HG03378 (cell line): Measurements from ENCODE around the gene CAB39.
A peak's percentile ranks its signal among the peaks of the same experiment; 100 is the strongest.

ENCODE experiments used
- ATAC-seq: cut with Tn5 transposase; IDR thresholded peaks from one replicate; pipeline ENCODE4 v1.9.1; 2021; ENCODE audit warnings: mild to moderate bottlenecking, moderate library complexity; ENCODE audit not compliant: unreplicated experiment

Gene CAB39

DNA sequence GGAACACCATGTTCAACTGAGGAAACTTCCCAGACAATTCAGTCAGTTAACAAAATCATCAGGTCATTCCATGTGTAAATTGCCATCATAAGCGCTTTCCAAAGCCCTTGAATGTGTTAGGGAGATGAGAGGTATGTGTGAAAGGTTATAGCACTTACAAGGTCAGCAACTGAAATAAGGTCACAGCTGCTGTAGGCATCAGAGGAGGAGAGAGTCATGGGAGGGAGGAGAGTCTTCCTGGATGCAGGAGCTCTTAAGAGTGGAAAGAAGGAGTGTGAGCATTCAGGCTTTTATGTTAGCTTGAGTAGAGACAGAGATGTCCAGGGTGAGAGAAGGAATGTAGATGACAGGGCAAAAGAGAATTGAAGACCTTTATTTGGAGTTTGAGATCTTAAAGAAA is 67.0 kb downstream of the CAB39 start:
- ATAC-seq = no peak

DNA sequence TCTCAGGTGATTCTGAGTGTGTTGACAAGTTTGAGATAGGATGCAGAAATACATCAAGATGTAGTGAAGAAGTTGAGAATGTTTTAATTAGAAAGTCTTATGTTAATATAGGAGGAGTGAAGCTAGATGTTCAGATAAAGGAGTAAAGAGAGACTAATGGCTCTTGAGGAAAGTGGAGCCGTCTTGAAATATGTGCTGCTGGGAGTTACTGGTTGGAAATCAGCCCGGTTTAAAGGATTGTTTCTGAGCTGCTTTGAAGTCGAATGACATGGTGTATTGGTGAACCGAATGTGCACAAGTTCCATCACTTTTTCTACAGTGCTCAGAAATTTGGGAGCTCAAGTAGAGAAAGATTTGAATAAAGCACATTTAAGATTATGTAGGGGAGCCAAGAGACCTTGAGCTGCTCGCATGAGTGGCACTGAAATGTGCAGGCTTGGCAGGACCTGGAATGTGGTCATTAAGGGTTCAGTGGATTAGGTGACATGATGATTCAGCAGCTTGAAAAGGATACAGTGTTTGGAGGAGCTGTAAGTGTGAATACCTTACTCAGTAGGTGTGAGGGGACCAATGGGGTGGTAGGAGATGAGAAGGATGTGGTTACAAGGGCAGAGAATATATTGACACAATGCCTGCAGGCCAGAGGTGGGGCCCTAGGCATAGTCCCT is 68.6 kb downstream of the CAB39 start:
- no peak for ATAC-seq

DNA sequence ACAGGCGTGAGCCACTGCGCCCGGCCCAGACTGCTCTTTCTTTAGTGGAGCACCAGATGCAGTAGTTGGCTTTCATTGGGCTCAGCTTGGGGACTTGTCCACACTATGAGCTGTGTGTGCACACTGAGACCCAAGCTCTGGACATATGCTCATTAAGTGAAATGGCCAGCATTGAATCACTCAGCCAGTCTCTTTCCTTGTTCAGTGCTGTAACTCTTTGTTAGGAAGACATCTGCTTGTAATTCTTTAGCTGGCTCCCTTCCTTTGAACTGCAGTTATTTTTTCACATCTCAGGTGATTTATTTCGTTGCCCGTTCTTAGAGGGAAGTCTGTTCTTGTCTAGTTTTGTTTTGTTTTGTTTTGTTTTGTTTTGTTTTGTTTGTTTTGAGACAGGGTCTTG is 70.5 kb downstream of the CAB39 start:
- no peak for ATAC-seq

DNA sequence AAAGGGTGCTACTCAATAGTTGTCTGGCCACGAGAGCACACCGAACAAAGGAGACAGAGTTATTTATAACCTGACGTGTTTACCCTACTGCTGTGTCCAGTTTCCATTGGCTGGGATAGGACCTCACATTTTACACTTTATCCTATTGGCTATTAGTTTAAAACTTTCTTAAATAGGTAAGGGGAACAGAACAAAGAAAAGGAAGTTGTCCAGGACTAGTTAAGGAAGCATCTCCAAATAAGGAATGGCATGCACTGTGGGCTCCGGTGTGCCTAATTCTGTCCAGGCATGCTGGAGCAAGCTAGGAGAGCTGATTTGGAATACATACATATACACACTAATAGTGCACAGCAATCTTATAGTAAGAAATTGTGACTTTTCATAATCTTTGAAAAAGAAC is 72.2 kb downstream of the CAB39 start:
- no peak for ATAC-seq

DNA sequence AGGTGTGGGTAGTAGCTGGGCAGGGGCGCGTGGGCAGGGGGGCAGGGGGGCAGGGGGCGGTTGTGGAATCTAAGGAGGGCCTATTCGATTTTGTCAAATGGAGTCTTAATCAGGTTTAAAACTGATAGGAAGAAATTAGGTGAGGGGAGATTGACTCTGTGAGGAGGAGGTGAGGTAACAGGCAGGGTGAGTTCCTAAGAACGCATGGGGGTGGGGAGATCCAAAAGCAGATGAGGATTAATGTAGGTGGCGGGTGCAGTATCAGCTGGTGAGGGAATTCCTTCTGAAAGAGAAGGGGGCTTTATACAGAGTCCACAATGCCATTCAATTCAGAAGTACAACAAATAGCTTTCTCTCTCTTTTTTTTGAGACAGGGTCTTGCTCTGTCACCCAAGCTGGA is 72.7 kb downstream of the CAB39 start:
- no peak for ATAC-seq

DNA sequence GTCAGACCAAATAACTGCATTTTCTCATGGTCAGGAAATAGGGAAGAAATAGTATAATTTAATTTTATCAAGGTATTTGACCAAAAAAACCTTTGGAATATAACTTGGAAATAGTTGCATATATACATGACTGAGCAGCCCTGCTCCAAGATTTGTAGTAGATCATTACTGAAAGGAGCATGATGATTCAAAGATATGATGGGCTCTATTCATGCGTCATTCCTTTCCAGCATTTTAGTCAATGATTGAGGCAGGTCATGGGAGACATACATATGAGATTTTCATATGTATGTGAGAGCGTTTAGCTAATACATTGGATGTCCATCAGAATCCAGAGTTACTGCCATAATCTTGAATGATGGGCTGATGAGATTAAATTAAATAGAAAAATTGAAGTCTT is 74.5 kb downstream of the CAB39 start:
- no peak for ATAC-seq

DNA sequence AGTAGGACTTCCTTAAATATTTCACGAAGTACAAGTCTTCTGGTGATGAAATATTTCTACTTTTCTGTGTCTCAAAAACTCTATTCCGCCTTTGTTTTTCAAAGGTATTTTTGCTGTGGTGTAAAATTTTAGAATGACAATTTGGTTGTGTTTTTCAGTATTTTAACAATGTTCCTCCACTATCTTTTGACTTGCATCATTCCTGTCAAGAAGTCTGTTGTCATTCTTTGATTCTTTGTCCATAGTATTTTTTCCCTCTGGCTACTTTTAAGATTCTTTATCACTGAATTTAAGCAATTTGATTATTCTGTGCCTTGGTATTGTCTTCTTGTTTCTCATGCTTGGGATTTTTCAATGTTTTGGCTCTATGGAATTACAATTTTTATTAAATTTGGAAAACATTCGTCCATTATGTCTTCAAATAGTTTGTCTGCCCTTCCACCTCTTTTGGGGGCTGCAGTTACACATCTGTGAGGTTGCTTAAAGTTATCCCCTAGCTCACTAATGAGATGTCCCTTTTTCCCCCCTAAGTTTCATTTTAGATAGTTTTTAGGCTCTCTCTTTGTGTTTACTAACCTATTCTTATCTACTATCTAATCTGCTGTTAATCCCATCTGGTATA is 76.0 kb downstream of the CAB39 start:
- no peak for ATAC-seq

DNA sequence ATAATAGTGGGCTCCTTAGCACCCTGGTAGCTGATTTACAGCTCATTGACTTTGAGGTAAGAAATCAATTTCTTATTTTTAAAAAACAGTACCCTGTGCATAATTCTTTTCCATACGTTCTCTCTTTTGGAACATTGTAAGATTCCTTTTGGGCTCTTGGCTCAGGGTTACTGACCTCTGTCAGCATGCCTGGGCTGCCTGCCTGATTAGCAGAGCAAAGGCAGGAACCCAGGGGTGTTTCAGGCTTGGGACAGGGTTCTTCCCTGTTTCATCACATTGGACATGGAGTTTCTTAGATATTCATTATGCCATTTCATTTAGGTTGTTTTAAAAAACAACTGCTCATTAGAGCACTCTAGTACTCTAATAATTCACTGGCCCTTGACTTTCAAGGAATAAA is 78.3 kb downstream of the CAB39 start:
- ATAC-seq = no peak

DNA sequence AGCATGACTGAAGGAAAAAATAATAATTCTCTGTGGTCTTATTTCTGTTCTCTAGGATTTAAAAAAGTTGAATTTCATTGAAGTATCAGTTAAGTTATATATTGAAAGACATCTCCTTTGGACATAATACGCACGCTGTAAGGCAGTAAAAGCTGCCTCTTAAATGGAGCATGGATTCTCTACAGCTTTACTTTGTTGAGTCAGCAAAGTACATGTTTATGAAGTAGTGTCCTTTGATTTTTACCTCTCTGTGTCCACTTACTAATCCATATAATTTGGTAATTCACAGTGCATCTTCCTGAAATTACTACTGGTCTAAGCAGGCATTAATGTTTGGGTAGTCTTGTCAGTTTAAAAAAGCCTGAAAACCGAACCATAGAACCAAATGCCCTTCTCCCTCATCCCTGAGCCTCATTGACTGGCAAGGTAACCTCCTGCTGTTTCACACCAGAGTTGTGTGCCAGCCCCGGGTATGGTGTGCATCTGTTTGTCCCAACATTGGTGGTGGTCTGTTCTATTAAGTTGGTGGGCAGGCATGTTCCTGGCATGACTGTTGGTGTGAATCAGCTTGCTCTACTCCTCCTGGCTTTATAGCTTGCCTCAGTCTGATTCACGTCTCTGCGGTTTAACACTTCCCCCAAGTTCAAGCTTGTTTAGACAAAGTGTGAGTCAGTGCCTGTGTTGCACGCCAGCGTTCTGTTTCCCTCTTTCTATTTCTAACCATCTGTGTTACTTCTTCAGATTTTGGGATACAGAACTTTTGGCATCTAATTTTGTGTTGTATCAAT is 81.1 kb downstream of the CAB39 start:
- peak; percentile 80 for ATAC-seq

DNA sequence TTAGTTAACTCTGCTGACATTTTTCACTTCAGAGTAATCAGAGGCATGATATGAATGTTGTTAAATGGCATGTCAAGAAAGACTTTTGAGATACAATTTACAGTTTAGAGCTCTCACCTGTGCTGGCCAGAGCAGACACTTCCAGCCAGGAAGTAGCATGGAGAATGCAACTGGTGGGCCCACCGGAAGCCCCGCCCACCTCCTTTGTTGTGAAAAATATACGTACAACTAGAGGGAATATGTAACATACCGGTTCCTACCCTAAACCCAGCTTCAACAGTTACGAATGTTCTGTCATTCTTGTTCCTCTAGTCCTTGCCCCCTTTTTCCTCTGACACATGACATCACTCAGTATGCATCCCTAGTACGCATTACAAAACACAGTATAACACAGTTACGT is 81.9 kb downstream of the CAB39 start:
- no peak for ATAC-seq

DNA sequence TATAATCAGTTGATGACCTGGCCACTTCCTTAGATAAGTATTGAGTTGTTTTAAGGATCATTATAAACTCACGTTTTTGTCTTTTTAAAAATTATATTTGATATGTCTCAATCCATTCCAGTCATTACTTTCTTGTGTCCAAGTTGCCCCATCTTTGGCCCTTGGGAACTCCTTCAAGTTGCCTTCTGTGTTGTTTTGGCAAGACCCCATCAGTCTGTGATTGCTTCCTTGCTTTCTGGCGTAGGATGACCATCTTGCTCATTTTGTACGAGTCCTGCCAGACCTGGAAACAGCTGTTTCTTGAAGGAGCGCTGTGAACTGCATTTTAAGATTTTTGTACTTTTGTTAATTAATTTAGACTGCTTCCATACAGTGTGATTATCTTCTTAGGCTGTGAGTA is 83.2 kb downstream of the CAB39 start:
- no peak for ATAC-seq

DNA sequence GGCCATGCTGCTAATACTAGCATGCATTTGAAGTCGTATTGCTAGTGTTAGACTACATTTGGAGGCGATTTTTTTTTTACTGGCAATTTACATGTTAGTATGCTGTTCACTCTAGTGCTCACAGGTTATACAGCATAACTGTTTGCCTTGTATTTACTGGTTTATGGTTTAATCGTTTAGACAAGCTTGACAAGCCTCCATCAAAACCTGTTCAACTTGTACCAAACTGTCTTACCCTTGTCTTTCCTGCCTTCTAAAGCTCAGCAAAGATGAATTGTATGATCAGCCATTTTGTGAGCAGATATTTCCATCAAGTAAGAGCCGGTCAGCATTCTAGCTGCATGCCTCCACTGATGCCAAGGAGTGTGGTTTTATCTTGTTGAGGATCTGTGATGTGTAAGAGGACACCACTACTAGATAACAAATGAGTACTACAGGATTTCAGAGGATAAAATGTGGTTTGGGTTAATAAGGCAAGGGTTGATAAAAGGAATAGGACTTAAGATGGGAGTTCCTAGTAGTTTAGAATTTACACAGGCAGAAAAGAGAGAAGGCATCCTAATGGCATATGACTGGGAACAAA is 83.7 kb downstream of the CAB39 start:
- ATAC-seq = no peak

DNA sequence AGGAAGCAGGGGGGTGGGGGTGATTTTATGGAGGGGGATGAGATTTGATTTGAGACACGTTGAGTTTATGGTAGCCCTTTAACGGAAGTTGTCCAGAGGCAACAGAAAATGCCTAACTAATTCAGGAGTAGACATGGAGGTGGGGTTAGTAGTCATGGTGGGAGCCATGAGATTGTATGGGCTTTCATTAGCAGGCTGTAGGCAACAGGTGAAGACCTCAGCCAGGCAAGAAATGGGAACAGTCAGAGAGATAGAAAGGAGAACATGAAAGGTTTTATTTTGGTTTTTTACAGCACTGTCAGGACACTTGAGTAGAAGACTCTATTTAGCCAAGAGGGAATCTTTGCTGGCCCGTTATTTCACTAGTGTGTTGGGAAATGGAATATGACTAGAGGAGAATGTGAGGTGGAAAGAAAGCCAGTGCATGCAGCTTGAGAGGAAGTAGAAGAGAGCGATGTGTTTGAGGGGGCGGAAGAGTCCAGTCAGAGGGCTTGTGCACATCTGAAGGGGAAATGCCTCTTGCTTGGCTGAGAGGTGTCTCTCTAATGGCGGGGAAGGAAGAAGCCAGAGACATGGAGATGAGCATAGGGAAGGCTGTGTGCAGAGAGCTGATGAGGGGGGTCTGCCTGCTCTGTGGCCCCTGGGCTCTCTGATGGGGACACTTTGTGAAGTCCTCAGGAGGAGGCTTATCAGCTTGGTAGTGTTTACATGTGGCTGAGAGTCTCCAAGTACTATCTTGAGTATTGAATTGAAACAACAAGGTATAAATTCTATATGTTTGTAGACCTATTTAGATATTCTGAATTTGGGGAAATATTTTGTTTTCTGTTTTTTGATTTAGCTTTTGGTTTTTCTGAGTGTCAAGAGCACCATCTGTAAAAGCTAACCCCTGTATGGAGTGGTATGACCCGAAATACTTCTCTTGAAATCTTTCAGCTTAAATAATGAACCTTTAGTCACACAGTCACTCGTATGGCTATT is 85.2 kb downstream of the CAB39 start:
- peak; percentile 46 for ATAC-seq

DNA sequence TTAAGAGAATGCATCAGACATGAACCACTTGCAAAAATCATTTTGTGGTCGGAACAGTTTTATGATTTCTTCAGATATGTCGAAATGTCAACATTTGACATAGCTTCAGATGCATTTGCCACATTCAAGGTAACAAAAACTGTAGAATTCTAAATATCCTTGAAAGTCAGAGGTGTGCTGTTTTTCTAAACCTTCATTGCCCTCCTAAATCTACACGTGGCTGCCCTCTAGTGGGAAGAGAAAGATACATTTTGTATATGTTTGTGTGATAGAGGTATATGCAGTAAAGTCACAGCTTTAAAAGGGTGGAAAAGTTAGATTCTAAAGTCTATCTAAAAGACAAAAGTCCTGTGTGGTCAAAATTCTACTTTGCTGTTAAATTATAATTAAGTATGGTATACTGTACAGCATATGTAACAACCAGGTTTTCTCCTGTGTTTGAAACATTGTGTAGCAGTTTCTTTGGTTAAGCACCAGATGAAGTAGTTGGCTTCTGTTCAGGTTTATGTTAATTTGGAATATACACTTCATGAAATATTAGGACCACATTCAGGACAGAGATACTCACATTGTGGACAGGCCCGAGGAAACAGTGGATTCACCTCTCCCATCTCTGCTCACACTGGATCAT is 86.2 kb downstream of the CAB39 start:
- ATAC-seq = no peak

DNA sequence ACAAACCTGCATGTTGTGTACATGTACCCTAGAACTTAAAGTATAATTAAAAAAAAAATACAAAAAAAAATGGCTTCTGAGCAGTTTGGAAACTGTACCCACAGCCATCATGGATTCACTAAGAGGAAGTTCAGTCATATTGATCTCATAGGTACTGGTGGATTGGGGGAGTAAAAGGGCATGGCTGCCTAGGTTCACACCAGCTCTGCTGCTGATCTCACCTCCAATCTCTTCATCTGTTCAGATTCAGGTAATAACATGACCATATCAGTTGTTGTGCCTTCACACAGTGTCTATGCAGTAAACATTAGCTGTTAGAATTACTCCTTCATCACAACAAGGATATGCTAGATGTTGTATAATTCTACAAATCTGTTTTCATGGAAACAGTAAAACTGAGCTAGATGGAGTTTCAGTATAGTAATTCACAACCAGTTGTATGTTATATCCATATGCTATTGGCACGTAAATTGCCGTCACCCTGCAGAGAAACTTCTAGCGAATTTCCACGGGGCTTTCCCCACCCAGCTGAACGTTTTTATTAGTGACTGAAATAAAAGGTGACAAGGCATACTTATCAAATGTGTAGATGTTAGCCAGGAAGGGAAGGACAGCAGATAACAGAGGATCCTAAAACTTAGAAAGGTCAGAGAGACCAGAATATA is 92.8 kb downstream of the CAB39 start:
- no peak for ATAC-seq

DNA sequence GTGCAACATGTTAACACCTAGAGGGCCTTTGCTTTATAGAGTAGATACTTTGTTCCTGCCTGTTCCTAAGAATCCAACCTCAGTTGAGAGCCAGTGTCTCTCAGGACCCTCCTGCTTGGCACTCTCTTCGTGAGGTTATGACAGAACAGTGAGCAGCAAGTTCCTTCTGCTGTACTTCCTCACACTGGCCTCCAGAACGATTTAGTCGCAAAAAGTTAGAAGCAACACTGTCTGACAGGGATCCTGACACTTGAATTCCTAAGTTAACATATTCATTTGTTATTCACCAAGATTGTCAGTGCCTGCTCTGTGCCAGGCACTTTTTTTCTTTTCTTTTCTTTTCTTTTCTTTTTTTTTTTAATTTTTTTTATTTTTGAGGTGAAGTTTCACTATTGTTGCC is 95.1 kb downstream of the CAB39 start:
- ATAC-seq = no peak

DNA sequence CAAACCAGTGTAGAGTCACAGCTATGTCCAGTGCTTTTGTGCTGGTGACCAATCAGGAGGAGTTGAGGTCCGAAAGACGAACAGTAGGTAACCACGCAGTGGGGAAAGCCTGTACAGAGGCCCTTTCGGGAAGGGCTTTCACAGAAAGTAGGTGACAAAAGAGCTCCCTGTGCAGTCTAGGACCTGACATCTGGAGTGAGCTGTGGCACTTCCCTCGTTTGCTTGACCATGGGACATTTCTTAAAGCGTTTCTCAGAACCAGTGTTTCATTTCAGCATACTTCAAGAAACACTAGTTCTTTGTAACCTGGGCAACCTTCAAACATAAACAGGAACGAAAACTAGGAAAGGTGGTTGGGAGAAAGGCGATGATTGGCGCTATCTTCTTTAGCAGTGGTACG is 96.4 kb downstream of the CAB39 start:
- no peak for ATAC-seq

DNA sequence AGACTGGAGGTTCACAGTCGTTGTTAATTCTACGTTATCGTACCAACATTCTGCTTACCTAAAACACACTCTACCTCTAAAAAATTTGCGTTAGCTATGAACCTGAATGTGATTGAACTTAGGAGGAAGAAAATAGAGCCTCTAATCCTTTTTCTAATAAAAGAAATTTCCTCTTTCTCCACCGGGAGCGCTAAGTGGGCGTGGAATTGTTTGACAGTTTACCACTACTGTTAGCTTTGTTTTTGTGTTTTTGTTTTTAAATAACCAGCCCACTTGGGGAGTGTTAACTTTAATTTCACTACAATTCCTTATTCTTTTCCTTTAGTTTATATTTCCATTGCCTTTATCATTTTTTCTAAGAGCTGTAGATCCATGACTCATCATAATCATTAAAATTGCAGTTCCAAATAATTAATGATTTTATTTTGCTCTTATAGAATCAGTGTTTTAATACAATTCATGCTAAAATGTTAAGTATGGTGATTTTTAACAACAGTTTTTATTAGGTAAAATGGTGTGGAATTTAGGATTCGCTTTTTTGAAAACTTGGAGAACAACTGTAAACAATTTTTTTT is 97.1 kb downstream of the CAB39 start:
- no peak for ATAC-seq

DNA sequence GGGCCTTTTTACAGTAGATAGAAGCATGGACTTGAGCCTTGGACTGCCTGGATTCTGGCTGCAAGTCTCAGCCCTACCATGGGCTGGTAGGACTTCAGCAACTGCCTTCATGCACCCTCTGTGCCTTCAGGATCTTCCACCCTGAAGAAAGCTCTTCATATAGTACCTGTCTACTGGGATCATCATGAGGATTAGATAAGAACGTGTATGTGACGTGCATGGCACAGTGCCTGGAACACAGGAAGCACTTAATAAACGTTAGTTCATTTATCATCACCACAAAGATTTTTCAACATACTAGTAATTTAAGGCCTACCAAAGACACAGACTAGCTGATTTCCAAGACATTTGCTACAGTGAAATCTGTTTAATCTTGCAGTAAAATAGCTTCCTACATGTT is 98.9 kb downstream of the CAB39 start:
- ATAC-seq = no peak
